ENCODE measurements around the gene C11orf42. TPM values are rescaled to one million over a fixed set of nuclear protein-coding genes. Genes with fewer than 3 reads are reported as not detected.

The C11orf42 gene
- total RNA-seq, 3 donors from 2014 or later (not counting 1 experiment from before 2014, with no cell fraction given), result not detected

GRCh38 chr11:6232899-6233298 lies 27.5 kb downstream of the C11orf42 start:
- H3K36me3 ChIP-seq (ENCODE audit: control insufficient read depth, insufficient read depth, low read length), result no peaks in the 10 kb centered on the region
- Mint-ChIP-seq H3K4me1 (peaks cover 67 to 73% of the 10 kb centered on the region in 2 donors), H3K4me3 (peak overlapping the region; percentile 66), H3K27me3 (ENCODE audit: low read depth in 2 of 2) (no peaks in the 10 kb centered on the region), H3K36me3 (no peaks in the 10 kb centered on the region), H3K27ac (peak overlapping the region; percentile 89 to 98), H3K9me3 (no peaks in the 10 kb centered on the region)
- H3K4me3 ChIP-seq (ENCODE audit: low read length), result no peak overlapping the region
- H3K27ac ChIP-seq (ENCODE audit: low read length), result no peak overlapping the region
- no peaks in the 10 kb centered on the region for H3K27me3 ChIP-seq (ENCODE audit: control insufficient read depth, insufficient read depth, low read length)
- DNase-seq, result peak in 1 of 2 donors; percentile 22
- no peak for ATAC-seq
- TF ChIP-seq, protein P1, sequence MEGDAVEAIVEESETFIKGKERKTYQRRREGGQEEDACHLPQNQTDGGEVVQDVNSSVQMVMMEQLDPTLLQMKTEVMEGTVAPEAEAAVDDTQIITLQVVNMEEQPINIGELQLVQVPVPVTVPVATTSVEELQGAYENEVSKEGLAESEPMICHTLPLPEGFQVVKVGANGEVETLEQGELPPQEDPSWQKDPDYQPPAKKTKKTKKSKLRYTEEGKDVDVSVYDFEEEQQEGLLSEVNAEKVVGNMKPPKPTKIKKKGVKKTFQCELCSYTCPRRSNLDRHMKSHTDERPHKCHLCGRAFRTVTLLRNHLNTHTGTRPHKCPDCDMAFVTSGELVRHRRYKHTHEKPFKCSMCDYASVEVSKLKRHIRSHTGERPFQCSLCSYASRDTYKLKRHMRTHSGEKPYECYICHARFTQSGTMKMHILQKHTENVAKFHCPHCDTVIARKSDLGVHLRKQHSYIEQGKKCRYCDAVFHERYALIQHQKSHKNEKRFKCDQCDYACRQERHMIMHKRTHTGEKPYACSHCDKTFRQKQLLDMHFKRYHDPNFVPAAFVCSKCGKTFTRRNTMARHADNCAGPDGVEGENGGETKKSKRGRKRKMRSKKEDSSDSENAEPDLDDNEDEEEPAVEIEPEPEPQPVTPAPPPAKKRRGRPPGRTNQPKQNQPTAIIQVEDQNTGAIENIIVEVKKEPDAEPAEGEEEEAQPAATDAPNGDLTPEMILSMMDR (IDR thresholded peaks at IDR 0.05), result no peak
- no peaks in the 10 kb centered on the region for H3K9me3 ChIP-seq (ENCODE audit: control insufficient read depth, insufficient read depth, low read length)
- H3K4me1 ChIP-seq (ENCODE audit: control insufficient read depth, insufficient read depth, low read length), result peaks cover 41% of the 10 kb centered on the region
- intact Hi-C loops (cut with micrococcal nuclease), result loop anchor here (10.0 kb wide), 1 partner anchor 548 kb away; the partner anchor contains the start of genes TRIM22 and TRIM5

DNA sequence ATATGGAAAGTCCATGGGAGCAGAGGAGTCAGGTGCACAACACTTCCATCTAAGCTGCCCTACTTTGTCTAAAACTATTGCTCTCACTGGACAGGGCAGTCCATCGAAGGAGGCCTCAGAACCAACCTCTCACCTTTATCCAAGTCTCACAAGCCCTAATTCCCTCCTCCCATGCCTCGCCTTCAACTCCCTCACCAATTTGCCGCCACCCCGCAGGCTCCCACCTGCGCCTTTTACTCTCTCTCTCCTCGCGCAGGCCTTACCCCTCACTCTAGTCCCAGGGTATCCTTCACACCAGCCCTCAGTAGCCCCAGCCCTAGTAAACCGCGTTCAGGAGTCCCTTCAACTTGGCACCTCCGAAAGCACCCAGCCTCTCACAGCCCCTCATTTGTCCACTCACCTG lies 28.6 kb downstream of the C11orf42 start:
- Mint-ChIP-seq H3K4me3 (peak overlapping the region; percentile 98), H3K9me3 (no peaks in the 10 kb centered on the region), H3K4me1 (peaks cover 56 to 63% of the 10 kb centered on the region in 2 donors), H3K36me3 (no peaks in the 10 kb centered on the region), H3K27ac (peak overlapping the region; percentile 89 to 98), H3K27me3 (ENCODE audit: low read depth in 2 of 2) (no peaks in the 10 kb centered on the region)
- peak overlapping the region; percentile 98 for H3K4me3 ChIP-seq (ENCODE audit: low read length)
- intact Hi-C loops (cut with micrococcal nuclease), result loop anchor here (1.0 to 10.0 kb wide), 4 partner anchors 33 to 549 kb away; partner anchors contain the start of genes ARFIP2, SMPD1, TIMM10B and TRIM22
- DNase-seq (no peak), ATAC-seq (no peak)
- TF ChIP-seq, protein P1 (IDR thresholded peaks at IDR 0.05), result no peak
- H3K4me1 ChIP-seq (ENCODE audit: control insufficient read depth, insufficient read depth, low read length), result peaks cover 31% of the 10 kb centered on the region
- 3% methylated on average over 10 of the region's 10 CpGs for WGBS (ENCODE audit: insufficient coverage)
- no peaks in the 10 kb centered on the region for H3K9me3 ChIP-seq (ENCODE audit: control insufficient read depth, insufficient read depth, low read length)
- H3K27me3 ChIP-seq (ENCODE audit: control insufficient read depth, insufficient read depth, low read length), result no peaks in the 10 kb centered on the region
- H3K36me3 ChIP-seq (ENCODE audit: control insufficient read depth, insufficient read depth, low read length), result no peaks in the 10 kb centered on the region
- H3K27ac ChIP-seq (ENCODE audit: low read length), result peak overlapping the region; percentile 91

- Mint-ChIP-seq H3K27me3 (ENCODE audit: low read depth in 2 of 2) (no peaks in the 10 kb centered on the region), H3K4me1 (peaks cover 51 to 57% of the 10 kb centered on the region in 2 donors), H3K4me3 (peak within 1 kb of the TSS; percentile 98), H3K27ac (peak within 1 kb of the TSS; percentile 89 to 98), H3K36me3 (no peaks in the 10 kb centered on the region), H3K9me3 (no peaks in the 10 kb centered on the region)
- under 1% methylated on average over 62 of the region's 62 CpGs for WGBS (ENCODE audit: insufficient coverage)
- peak; percentile 91 to 98 (median 91) for ATAC-seq
- peak; percentile 98 to 100 for DNase-seq
- peaks cover 25% of the 10 kb centered on the region for H3K4me1 ChIP-seq (ENCODE audit: control insufficient read depth, insufficient read depth, low read length)
- TF ChIP-seq, protein P1 (IDR thresholded peaks at IDR 0.05), result no peak
- no peaks in the 10 kb centered on the region for H3K9me3 ChIP-seq (ENCODE audit: control insufficient read depth, insufficient read depth, low read length)
- intact Hi-C loops (cut with micrococcal nuclease), result loop anchor here (1.0 to 10.0 kb wide), 4 partner anchors 33 to 550 kb away; partner anchors contain the start of genes ARFIP2, SMPD1, TIMM10B and TRIM22
- H3K36me3 ChIP-seq (ENCODE audit: control insufficient read depth, insufficient read depth, low read length), result no peaks in the 10 kb centered on the region
- peak within 1 kb of the TSS; percentile 98 for H3K4me3 ChIP-seq (ENCODE audit: low read length)
- no peaks in the 10 kb centered on the region for H3K27me3 ChIP-seq (ENCODE audit: control insufficient read depth, insufficient read depth, low read length)
- H3K27ac ChIP-seq (ENCODE audit: low read length), result peak within 1 kb of the TSS; percentile 91
These were observed 29.2 kb downstream of the C11orf42 start, which contains the start of gene FHIP1B for GRCh38 chr11:6234387-6235107. TSS of gene FHIP1B (minus strand) at chr11:6234636. CDS start at chr11:6224516, 10,120 bp downstream.
